PFSK-1 (cell line): Measurements from ENCODE around the gene C3orf20.

Experiments used
- FOXP2 ChIP-seq: optimal IDR thresholded peaks from 2 replicates; pipeline ENCODE3; 2011; ENCODE audit warnings: borderline replicate concordance, control low read depth, inconsistent platforms; ENCODE audit not compliant: insufficient read depth; ENCODE audit errors: extremely low read length, extremely low read depth
- POLR2AphosphoS5 ChIP-seq: IDR thresholded peaks from 2 replicates; pipeline ENCODE4 v1.6.1; 2012; ENCODE audit warnings: low read depth, mild to moderate bottlenecking, control low read depth, low read length, moderate library complexity
- SIN3A ChIP-seq: IDR thresholded peaks from 2 replicates; pipeline ENCODE4 v1.6.1; 2012; ENCODE audit warnings: mild to moderate bottlenecking, low read length, moderate library complexity, borderline replicate concordance; ENCODE audit not compliant: insufficient read depth
- TAF1 ChIP-seq: IDR thresholded peaks from 2 replicates; pipeline ENCODE4 v1.6.1; 2012; ENCODE audit warnings: low read length, control low read depth, borderline replicate concordance; ENCODE audit not compliant: insufficient read depth
- TF ChIP-seq, protein P1 (sequence below), 2 experiments: IDR thresholded peaks; 2 replicates each; pipeline versions ENCODE4 v1.6.1 to v1.8.0; 2011 to 2012; ENCODE audit warnings: low read depth in 2 of 2, low read length in 2 of 2, control low read depth in 1 of 2, inconsistent platforms in 1 of 2, mild to moderate bottlenecking in 1 of 2, moderate library complexity in 1 of 2; ENCODE audit not compliant: insufficient read depth in 1 of 2

C3orf20 gene

DNA sequence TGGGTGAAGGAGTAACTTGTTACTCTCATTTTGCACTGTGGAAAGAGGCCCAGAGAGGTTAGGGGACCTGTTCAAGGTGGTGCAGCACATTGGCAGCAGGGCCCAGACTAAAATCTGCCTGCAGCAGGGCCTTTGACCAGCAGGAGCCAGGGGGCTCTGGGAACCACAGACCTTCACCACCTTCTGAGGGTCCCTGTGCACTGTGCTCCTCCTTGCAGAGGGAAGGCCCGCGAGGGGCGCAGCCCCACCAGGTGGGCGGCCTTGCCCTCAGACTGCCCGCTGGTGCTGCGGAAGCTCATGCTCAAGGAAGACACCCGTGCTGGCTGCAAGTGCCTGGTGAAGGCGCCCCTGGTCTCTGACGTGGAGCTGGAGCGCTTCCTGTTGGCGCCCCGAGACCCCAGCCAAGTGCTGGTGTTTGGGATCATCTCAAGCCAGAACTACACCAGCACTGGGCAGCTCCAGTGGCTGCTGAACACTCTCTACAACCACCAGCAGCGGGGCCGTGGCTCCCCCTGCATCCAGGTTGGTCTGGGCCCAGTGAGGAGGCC lies 82.3 kb downstream of the C3orf20 start:
- TF ChIP-seq POLR2AphosphoS5 (no peak), TAF1 (no peak)

DNA sequence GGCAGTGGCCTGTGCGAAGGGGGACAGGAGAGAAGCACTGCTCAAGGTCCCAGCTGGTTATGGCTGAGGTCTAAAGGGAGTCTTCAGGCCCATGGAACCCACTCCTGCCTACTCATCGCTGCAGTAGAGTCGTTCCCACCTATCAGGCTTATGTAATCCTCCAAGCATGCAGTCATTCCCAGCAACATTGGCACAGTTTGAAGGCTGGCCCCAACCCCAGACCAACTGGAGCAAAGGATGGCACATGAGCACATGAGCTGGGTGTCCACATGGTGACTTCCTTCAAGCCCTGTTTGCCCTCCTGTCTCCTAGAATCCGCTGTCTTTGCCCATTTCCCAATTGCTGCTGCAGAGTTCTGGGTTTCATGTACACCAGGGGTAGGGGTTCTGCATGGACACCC lies 83.4 kb downstream of the C3orf20 start:
- TF ChIP-seq SIN3A, result no peak

DNA sequence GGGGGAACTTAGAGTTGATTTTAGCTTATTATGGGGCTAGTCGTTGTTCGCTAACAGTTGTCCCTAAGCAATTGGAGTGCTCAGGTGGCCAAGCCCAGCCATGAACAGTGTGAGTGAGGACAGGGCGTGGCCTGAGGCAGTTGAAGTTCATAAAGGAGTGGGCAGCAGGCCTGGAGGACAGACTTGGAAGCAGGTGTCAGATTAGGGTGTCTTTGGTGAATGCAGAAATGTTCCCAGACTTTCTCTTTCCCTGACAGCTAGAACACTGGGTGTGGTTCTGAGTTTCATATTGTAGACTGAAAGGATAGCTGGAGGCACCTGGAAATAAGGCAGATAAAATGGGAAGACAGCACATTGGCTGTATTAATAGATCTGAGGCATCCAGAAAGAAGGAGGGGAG lies 84.0 kb downstream of the C3orf20 start:
- no peak for TF ChIP-seq TAF1

DNA sequence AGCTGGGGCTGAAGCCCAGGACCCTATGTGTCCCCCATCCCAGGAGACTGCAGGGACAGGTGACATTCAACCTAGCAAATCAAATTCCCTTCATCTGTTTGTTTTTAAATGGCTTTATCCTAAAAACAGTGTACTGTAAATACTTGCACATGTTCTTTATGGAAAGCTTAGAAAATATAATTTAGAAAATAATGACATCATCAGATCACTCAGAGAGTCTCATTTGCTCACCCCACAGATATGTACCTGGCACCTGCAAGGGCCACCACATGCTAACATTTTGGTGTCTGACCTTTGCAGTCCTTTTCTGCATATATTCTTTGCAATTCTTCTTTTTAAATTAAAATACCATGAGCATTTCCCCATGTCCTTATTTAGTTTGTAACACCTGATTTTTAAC lies 85.2 kb downstream of the C3orf20 start:
- TF ChIP-seq TAF1 (no peak), FOXP2 (no peak), SIN3A (no peak), POLR2AphosphoS5 (no peak)
- TF ChIP-seq, protein P1, sequence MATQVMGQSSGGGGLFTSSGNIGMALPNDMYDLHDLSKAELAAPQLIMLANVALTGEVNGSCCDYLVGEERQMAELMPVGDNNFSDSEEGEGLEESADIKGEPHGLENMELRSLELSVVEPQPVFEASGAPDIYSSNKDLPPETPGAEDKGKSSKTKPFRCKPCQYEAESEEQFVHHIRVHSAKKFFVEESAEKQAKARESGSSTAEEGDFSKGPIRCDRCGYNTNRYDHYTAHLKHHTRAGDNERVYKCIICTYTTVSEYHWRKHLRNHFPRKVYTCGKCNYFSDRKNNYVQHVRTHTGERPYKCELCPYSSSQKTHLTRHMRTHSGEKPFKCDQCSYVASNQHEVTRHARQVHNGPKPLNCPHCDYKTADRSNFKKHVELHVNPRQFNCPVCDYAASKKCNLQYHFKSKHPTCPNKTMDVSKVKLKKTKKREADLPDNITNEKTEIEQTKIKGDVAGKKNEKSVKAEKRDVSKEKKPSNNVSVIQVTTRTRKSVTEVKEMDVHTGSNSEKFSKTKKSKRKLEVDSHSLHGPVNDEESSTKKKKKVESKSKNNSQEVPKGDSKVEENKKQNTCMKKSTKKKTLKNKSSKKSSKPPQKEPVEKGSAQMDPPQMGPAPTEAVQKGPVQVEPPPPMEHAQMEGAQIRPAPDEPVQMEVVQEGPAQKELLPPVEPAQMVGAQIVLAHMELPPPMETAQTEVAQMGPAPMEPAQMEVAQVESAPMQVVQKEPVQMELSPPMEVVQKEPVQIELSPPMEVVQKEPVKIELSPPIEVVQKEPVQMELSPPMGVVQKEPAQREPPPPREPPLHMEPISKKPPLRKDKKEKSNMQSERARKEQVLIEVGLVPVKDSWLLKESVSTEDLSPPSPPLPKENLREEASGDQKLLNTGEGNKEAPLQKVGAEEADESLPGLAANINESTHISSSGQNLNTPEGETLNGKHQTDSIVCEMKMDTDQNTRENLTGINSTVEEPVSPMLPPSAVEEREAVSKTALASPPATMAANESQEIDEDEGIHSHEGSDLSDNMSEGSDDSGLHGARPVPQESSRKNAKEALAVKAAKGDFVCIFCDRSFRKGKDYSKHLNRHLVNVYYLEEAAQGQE (IDR thresholded peaks at IDR 0.05; ENCODE audit: insufficient read depth in 1 of 2, low read depth in 2 of 2, low read length in 2 of 2), result no peak

DNA sequence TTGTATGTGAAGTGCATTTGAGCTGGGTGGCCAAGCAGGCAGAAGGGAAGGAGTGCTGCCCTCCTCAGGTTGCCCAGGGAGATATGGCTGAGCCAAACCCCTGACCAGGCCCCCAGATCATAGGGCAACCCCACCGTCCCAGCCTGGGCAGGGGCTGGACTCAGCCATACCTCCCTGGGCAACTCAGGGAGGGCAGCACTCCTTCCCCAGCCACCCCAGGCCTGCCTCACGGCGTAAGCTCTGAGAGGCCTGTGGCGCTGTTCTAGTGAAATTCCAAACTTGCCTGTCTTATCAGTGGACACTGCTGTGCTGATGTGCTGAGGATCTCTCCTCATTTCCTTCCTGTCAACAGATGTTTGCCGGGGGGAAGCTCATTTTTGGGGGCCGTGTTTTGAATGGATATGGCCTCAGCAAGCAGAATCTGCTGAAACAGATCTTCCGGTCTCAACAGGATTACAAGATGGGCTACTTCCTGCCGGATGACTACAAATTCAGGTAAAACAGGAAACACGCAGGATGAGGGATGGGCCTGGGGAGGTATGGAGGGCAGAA lies 86.3 kb downstream of the C3orf20 start:
- TF ChIP-seq SIN3A, result no peak
- TF ChIP-seq FOXP2, result no peak
- no peak for TF ChIP-seq POLR2AphosphoS5
- TF ChIP-seq TAF1, result no peak
- TF ChIP-seq, protein P1 (IDR thresholded peaks at IDR 0.05; ENCODE audit: insufficient read depth in 1 of 2, low read depth in 2 of 2, low read length in 2 of 2), result no peak

DNA sequence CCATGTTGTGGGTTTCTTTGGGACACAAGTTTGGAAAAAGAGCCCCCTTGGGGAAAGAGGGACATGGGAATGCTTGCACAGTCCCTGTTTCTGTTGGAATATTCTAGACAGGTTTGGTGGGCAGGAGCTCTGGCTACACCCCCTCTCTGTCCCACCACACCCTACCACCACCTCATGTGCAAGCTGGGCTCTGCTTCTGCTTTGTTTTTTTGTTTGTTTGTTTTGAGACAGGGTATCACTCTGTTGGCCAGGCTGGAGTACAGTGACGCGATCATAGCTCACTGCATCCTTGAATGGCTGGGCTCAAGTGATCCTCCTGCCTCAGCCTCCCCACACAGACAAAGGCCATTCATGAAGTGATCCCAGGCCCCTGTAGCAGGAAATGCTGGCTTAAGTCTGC lies 86.9 kb downstream of the C3orf20 start:
- no peak for TF ChIP-seq FOXP2
- TF ChIP-seq, protein P1 (IDR thresholded peaks at IDR 0.05; ENCODE audit: insufficient read depth in 1 of 2, low read depth in 2 of 2, low read length in 2 of 2), result no peak
- TF ChIP-seq SIN3A, result no peak
- TF ChIP-seq TAF1, result no peak
- TF ChIP-seq POLR2AphosphoS5, result no peak

DNA sequence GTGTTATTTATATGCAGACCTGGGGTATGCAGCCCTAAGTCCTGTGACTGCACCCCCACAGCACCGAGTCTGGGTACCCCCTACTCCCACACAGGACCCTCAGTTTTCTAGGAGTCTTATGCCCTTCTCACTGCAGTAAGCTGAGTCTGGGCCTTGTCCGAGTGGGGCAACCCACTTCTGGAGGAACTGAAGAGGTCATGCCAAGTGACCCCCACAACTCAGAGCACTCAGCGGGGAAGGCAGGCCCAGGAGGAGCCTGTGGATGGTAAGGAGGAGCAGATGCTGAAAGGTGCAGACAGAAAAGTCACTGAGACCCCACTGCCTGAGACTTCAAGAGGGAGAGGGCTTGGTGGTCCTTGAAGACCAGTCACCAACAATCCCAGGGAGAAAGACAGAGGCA lies 87.8 kb downstream of the C3orf20 start:
- TF ChIP-seq SIN3A (no peak), TAF1 (no peak), FOXP2 (no peak), POLR2AphosphoS5 (no peak)
- TF ChIP-seq, protein P1 (IDR thresholded peaks at IDR 0.05; ENCODE audit: insufficient read depth in 1 of 2, low read depth in 2 of 2, low read length in 2 of 2), result no peak
